Measurements from ENCODE around the gene MTMR3.
"Not testable (repeated sequence)": the region's sequence is repeated elsewhere in the genome, so short reads cannot be mapped to it uniquely, and the experiment has no call there.

Gene MTMR3

DNA sequence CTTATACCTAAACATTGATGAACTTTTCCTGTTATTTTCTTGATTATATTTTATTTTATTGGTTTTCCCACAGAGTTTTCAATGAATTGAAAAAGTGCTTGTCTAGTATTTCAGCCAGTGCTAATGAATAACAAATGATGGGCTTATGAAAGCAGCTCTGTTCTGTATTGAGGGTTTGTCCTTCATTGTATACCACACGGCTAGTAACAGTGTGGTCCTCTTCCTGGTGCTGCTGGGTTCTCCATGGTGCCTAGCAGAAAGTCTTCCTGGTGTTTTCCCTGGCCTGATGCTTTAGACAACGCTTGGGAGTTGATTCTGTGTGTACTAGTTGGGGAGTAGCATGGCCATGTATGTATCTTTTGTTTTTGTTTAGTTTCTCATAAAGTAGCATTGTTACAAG lies 89.1 kb downstream of the MTMR3 start:
- DNase-seq: no peak

DNA sequence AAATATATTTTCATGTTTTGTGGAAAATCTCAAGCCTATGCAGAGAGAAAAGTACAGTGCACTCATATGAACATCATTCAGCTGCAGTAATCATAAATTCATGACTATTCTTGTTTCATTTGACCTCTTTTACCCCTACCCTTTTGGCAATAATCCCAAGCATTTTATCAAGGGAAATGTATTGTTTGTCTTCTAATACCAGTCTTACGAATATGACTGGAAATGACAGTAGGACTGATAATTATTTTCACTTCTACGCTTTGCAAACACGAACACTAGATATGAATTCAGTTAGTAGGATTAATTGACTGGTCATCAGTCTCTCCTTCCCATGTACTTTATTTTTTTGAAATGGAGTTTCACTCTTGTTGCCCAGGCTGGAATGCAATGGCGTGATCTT lies 90.3 kb downstream of the MTMR3 start:
- DNase-seq: no peak

DNA sequence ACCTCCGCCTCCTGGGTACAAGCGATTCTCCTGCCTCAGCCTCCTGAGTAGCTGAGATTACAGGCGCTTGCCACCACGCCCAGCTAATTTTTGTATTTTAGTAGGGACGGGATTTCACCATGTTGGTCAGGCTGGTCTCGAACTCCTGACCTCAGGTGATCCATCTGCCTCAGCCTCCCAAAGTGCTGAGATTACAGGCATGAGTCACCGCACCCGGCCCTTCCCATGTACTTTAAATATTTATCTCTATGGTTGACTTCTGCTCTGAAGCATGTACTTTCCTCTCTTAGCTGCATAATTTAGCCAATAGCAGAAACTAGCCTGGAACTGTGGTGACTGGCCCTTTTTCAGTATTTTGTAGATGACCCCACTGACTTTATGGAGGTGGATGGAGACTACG lies 90.7 kb downstream of the MTMR3 start:
- DNase-seq: not testable (repeated sequence)

DNA sequence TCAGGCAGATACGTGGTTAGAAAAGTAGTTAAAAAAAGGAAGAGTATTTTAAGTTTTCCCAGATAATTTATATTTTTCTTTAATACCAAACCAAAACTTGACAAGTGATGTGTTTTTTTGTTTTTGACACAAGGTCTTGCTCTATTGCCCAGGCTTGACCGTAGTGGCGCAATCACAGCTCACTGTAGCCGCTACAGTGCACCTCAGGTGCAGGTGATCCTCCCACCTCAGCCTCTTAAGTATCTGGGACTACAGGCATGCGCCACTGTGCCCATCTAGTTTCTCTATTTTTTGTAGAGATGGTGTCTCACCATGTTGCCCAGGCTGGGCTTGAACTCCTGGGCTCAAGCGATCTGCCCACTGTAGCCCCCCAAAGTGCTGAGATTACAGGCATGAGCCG lies 92.5 kb downstream of the MTMR3 start:
- DNase-seq: no peak

DNA sequence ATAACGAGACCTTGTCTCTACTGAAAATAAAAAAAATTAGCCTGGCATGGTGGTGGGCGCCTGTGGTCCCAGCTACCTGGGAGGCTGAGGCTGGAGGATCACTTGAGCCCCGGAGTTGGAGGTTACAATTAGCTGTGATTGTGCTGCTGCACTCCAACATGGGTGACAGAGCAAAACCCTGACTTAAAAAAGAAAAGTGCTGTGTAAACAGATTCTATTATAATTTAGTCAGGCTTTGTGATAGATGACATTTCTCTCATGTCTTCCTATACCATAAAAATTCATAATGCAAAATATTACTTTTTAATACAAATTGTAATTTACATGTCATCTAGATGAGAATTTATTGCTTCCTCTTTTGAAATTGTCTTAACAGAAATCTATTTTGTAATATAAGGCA lies 94.1 kb downstream of the MTMR3 start:
- DNase-seq: no peak

DNA sequence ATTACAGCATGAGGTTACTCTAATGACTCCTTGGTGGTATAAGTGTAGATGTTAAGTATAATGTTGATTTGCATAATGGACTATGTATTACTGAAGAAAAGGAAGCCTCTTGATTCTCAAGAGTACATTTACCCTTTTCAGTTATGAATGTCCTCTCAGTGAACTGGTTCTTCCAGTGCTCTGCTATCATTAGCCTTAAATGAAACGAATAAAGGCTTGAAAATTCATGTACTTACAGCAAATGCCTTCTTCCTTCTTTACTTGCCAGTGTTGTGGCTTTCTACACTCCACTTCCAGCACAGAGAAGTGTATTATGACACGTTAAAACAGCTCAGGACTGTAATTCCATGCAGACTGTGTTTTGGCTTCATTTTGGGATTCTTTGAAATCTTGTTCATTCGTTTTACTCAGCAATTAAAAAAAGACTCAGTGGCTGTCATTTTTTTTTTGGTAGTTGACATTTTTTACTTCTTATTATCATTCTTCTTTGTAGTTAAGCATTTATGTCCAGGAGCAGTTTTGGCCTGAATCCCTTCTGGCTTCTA lies 96.9 kb downstream of the MTMR3 start:
- DNase-seq: peak; percentile 76

DNA sequence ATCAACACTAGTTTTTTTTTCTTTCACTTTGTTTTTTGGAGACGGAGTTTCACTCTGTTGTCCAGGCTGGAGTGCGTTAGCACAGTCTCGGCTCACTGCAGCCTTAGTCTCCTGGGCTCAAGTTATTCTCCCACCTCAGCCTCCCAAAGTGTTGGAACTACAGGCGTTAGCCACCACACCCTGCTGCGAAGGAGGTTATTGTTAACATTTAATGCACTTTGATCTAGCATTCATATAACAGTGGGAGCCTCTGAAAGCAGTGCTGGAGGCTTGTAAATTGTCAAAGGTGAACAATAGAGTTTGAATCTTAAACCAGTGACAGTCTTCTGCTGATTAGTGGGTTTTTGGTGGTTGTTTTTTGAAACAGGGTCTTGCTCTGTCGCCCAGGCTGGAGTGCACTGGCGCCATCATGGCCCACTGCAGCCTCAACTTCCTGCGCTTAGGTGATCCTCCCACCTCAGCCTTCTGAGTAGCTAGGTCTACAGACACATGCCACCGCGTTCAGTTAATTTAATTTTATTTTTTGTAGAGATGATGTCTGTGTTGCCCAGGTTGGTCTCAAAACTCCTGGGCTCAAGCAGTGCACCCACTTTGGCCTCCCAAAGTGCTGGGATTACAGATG lies 100.4 kb downstream of the MTMR3 start:
- DNase-seq: no peak

DNA sequence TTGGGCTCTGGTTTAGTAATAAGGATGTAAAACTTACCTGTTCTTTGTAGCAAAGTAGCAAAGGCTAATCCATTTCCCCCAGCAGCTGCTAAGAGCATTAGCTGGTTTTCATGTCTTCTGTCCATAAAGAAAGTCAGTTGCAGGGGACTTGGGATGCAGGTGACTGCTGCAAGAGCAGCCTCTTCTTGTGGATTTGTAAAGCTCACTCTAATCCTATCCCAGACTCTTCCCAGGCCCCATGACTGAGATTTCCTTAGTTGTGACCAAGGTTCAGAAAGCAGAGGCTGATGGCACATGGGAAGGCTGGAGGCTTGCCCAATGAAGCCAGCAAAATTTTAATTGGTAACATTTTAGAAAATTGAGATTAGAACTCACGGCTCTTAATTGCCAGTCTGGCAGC lies 102.9 kb downstream of the MTMR3 start:
- no peak for DNase-seq

DNA sequence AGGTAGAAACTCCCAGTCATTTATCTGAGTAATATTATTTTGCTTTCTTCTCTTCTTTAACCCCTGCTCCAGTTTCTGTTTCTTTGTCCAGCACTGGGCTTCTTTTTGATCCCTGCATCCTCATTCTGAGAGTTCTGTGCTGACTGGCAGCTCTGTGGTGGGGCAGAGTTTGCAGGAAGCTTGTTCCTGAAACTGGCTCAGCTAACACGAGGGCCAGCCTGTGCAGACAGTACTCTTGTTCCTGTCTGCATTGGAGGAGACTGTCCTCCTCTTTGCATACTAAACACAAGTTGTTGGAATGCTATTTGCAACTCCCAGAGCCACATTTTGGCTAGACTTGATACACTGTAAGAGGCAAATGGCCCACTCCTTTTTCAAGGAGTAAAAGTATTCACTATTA lies 104.2 kb downstream of the MTMR3 start:
- DNase-seq: no peak

DNA sequence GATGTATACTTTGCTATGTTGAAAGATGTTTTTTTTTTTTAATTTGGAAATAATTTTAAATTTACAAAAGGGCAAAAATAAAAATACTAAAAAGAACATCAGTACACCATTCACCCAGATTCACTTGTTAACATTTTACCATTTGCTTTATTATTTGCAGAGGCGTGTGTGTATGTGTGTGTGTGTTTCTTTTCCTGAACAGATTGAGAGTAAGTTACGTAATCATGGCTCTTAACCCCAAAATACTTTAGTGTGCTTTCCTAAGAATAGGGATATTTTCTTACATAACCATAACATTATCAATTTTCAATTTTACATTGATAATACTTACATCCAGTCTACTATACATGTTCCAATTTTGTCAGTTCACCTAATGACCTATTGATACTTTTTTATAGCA lies 105.7 kb downstream of the MTMR3 start:
- DNase-seq: no peak

DNA sequence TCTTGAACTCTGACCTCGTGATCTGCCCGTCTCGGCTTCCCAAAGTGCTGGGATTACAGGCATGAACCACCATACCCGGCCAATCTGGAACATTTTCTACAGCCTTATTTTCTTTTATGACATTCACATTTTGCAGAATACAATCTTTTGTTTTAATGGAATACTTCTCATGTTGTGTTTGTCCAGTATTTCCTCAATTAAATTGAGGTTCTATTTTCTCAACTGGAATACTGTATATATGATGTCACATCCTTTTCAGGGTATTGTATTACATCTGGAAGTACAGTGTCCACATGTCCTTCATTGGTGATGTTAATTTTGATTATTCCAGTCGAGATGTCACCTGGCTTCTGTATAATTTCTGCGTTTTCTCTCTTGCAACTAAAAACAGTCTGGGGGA lies 106.5 kb downstream of the MTMR3 start:
- DNase-seq: no peak

DNA sequence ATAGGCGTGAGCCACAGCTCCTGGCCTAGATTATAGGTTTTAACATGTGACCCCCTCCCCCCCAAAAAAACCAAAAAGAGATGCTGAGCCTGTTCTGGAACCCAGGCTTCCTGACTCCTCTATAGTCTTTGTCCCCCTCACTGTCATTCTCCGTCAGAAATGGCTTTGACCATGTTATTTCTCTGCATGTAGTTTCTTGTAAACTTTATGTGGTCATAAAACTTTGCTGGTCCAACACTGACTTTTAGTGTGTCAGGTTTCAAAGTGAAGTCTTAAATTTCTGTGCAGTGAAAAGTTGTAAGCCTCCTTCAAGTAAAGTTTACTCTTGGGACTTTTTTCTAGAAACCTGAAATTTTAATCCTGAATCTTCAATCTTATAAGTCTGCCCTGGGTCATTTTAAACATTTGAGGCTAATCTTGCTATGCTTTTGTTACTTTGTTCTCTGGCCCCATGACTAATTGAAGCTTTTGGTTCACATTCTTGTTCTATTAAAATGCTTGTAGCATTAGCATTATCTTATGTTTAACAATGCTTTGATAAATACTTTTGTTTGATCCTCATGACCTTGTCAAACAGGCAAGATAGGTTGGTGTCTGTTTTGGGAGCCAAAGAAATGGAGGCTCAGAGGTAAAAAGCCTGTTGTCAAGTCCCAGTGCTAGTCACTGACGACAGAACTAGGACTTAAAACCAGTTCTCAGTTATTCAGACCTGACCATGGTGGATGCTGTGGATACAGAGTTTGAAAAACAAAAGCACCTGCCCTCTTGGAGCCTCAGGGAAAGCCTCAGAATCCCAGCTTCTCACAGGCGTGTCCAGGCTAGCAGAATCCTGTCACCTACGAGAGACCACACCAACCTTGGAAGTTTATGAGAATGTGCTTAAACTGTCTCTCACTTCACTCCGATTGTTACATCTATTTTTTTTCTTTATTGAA lies 109.6 kb downstream of the MTMR3 start:
- no peak for DNase-seq

DNA sequence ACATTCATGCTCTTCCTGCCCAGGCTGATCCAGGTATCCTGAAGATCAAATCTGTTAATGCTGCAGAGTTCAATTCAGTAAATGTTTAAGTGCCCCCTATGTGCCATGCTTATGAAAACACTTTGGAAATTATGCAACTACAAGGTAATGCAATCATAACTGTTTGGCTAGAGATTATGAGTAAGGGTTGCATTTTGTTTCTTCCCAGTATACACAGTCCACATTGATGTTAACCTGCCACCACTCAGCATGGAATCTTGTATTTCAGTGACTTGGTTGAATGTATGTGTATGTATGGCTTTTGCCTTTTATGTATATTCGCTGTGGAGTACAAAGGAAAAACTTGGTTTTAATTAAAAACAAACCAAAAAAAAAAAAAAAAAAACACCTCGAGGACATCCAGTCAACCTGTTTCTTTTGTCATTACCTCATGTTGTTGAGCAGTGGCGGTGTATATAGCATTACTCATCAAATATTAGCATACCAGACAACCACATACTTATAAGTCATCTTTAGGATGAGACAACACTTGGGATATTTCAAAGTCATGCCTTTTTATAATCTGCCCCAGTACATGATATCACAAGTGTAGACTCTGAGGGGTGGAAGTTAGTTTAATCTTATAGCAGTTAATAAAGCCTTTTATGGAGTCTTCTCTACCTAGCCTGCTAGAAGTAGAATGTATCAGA lies 111.2 kb downstream of the MTMR3 start:
- no peak for DNase-seq

DNA sequence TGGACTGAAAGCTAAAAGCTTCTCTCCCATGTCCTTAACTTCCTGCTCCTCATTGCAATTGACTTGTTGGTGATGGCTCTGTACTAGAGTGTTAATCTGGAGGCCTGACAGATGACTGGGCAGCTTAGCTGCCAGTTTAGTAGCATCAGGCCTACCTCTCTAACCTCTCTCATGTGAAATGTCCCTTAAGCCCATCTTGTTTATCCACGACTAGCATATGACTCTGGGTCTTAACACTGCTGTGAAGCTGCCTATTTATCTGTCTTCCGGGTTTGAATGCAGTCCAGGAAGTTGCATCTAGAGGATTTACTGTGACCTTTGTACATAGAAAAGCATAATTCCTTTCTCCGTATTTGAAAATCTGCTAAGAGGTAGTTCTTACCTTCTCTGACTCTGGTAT lies 112.0 kb downstream of the MTMR3 start:
- no peak for DNase-seq

DNA sequence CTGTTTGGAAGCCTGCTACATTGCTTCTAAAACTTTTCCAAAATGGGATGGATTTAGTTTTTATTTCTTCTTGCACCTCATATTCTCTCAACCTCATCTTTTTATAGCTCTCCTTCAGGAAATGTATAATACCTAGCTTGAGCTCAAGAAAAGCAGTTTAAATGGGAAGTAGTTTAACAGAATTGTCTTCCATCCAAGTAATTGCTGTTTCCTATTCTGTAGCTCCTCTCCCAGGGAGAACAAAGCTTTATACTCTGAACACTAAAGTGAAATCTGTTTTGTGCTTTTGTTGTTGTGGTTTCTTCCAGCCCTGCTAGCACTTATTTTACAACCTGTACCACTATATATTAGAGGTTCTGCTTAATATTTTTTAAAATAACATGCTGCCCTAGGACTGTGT lies 114.1 kb downstream of the MTMR3 start:
- DNase-seq: no peak

DNA sequence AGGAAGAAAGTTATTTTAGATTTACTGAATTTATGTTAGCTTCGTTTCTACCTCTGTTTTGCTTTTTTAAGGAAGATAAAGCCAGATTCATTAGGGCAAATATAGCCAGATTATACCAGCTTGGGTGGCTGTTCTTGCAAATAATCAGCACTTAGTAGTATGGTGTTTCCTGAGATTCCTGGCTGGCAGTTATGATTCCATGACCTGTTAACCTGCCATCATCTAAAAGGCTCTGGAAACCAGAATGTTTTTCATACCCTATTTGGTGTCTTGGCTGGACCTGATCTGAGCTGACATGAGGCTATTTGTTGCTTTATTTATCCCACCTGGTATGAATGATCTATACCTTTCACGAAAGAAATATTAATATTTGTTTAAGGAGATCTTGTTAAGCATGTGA lies 114.5 kb downstream of the MTMR3 start:
- DNase-seq: no peak

DNA sequence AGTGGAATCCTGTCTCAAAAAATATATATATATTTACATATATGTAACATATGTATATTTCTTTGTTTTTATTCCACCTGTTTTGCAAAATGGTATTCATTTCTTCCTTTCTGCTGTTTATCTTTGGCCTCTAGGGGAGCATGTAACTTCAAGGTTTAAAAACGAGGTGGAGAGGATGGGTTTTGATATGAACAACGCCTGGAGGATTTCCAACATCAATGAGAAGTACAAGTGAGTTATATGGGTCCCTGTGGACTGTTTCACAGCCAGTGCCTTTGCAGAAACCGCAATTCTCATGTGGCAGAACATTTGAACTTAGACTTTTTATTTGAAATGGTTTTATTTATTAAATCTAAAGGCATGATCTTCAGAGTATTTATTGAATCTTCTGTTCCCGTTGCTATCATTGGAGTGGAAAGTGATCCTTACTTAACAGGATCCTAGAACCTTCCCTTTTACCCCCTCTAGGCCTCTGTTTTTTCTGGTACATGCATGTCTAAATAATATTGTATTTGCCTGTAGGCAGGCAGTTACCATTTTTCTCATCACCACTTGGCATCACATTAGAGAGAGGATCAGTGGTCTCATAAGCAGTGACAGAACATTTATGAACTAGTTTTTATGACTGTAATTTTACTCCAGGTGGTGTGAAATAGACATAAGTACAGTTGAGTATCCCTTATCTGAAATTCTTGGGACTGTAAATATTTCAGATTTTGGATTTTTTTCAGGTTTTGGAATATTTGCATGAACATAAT lies 115.8 kb downstream of the MTMR3 start:
- DNase-seq: no peak

DNA sequence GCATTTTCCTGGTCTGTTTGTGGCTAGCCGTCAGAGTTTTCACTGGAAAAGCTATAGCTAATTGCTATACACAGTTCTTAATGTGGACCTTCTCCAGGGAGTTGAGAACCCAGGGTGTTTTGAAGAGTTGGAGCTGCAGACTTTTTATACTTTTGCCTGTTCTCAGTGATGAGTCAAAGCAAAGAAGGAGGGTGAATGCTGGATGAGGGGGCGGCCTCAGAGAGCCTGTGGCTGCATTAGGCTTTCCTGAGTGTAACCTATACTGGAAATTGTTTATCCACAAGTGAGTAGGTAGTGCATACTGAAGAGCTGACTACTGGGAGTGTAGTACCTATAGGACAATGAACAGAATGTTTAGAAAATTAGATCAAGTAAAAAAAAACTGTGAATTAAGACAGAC lies 117.6 kb downstream of the MTMR3 start:
- DNase-seq: no peak

DNA sequence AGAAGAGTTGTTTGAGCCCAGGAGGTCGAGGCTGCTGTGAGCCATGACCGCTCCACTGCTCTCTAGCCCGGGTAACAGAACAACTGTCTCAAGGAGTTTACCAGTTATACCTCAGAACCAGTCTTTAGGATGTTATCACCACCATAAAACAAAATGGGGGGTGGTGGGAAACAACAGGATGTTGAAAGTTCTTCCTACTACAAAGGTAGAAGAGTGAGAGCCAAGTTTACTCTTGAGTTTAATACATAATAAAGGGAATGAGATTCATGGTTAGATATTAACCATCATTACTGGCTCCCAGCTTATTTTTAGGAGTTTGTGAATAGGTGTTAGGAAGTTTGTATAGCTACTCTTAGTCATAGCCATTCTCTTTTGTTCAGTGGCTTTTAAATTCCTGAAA lies 118.5 kb downstream of the MTMR3 start:
- no peak for DNase-seq

DNA sequence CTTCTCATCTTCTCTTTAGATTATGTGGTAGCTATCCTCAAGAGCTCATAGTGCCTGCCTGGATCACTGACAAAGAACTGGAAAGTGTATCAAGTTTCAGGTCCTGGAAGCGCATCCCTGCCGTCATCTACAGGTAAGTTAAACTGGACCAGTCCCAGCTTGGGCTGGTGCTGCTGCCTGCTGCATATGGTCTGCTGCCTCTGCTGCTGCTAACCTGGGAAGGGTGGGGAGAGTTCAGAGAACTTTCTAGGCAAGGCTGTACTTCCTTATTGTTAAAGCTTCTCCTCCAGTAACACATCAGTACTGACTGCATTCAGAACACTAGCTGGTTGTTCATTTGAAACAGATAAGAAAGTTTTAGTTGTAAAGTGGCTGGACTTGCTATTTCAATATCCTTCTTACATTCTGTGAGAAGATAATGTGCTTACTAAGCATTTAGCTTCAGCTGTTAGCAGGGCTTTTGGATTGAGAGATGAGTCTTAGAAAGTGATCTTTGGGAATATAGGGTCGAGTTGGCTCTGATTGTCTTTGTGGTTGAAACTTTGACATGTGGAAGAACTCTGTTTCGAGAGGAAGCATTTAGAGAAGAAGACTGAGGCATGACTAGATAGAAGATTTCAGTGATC lies 120.0 kb downstream of the MTMR3 start:
- no peak for DNase-seq

DNA sequence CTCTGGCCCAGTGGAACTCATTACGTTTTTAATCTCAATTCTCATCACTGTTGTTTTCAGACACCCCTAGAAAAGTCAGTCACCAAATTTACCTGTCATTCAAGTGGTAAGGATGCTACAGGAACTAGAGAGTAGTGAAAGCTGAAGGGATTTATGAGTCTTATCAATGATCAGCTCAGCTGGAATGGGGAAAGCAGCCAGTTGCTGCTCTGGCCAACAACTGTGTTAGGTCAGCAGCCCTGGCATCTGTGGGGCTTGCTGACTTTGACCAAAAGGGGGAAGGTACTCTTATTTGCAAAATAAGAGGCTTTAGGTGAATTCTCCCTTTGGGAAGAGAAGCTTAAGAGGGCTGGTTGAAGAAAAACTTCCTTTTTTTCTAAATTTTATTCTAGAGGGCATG lies 121.1 kb downstream of the MTMR3 start:
- DNase-seq: no peak

DNA sequence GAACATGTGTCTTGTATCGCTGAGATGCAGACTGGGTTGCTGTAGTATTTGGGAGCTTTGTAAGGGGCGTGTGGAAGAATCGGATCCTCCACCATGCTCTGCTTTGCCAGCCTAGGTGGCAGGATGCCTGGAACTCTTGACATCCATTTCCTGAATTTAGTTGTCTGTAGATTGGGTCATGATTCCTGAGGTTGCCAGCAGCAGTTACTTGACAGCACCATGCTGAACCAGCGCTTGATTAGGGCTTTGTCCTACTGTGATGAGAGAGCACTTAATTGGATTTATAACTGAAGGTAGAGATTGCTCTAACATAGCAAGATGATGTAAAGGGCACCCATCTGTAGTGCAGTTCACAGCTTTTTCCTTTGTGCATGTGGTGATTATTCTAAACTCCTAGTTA lies 121.7 kb downstream of the MTMR3 start:
- no peak for DNase-seq

Measured in NCI-H187 treated with DMSO at 0.1 percent for 48 hours (cell line).